SK-N-MC (cell line): ENCODE data around the gene FOSL2.

Experiments used
- EZH2 ChIP-seq: fragments of 200-600 bp; sonication (generic); IDR thresholded peaks from one replicate; pipeline ENCODE4 v1.6.1; 2017; ENCODE audit warnings: antibody characterized with exemption
- POLR2AphosphoS5 ChIP-seq: IDR thresholded peaks from 2 replicates; pipeline ENCODE4 v1.6.1; 2012; ENCODE audit warnings: mild to moderate bottlenecking, low read depth, low read length, borderline replicate concordance

GRCh38 chr2:28363686-28364280 is 28.9 kb upstream of the FOSL2 start:
- no peak for TF ChIP-seq EZH2
- TF ChIP-seq POLR2AphosphoS5, result no peak
